A549 treated with AZD2906 at 1 μM for 4 hours (cell line): ENCODE measurements around the gene TCN1. TPM values are rescaled to one million over a fixed set of nuclear protein-coding genes. Genes with fewer than 3 reads are reported as not detected.

Source experiments
- total RNA-seq: library from RNA; stranded (reverse); fragments of 200-300 nt; extraction: Qiagen RNA extraction; gene quantifications from 5 replicates; pipeline ENCODE4 v1.2.3, GENCODE V29; 2022

Gene TCN1, protein sequence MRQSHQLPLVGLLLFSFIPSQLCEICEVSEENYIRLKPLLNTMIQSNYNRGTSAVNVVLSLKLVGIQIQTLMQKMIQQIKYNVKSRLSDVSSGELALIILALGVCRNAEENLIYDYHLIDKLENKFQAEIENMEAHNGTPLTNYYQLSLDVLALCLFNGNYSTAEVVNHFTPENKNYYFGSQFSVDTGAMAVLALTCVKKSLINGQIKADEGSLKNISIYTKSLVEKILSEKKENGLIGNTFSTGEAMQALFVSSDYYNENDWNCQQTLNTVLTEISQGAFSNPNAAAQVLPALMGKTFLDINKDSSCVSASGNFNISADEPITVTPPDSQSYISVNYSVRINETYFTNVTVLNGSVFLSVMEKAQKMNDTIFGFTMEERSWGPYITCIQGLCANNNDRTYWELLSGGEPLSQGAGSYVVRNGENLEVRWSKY
- total RNA-seq = 0.24 to 0.63 TPM (median 0.25 TPM) in 5 replicates

DNA sequence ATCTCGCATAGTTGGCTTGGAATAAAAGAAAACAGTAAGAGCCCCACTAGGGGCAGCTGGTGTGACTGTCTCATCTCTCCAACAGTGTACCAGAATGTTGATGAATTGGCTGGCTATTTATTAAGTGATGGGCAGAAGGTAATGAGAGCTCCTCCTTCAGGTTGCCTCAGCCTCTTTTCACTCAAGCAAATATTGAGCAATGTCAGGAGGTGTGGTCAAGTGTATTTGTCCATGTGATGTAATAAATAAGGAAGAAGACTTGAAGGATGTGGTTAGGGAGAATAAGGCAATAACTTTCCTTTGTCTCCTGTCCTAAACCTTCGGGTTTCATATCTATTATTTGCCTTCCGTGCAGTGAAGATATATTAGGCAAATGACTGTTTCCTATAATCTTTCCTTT, at the start of gene TCN1:
Gene TCN1, minus strand, starts transcription at position 91 of the 400 bp plus-strand sequence. Its CDS starts 17 bp downstream, at position 74.

GRCh38 chr11:59878575-59878974, 12.3 kb upstream of the TCN1 start, which contains the start of gene OOSP3:
Gene OOSP3, plus strand, starts transcription at chr11:59878782. Its CDS starts 27 bp downstream, at chr11:59878809.

DNA sequence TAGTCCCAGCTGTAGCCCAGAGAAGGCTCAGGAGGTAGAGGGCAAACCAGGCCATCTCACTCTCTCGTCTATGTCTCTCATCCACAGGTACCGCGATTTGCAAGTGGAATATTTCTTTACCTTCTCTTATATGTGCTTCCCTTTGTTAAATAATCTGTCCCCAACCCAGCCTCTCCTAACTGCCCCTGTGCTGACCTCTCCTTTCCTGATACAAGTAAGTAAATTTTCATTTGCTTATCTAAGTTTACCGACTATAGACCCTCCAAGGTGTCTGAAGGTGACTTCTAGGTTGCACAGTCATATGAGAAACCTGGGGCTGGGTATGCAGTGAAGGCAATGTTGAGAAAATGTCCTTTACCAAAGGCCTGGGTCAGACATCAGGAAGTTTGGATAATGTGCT, 20.9 kb downstream of the TCN1 start, which contains the start of gene CBLIF:
Gene CBLIF, minus strand, starts transcription at position 101 of the 400 bp plus-strand sequence. Its CDS starts 46 bp downstream, at position 55.

GRCh38 chr11:59810189-59810910, 55.9 kb downstream of the TCN1 start, which contains the start of gene MRPL16:
Gene MRPL16, minus strand, starts transcription at chr11:59810778. Its CDS starts 120 bp downstream, at chr11:59810658.

Other genes starting within 250 kb of the TCN1 start
- gene PATL1, start 197.4 kb downstream of the TCN1 start, total RNA-seq = 41.8 to 48.5 TPM (median 46.9 TPM) in 5 replicates
- not detected in 5 replicates for gene OR10V1, start 152.6 kb downstream of the TCN1 start, total RNA-seq
- gene STX3, start 111.1 kb downstream of the TCN1 start, total RNA-seq = 19.2 to 27.2 TPM (median 22.7 TPM) in 5 replicates
- gene MRPL16, start 55.7 kb downstream of the TCN1 start, total RNA-seq = 63.0 to 66.2 TPM (median 65.1 TPM) in 5 replicates
- not detected in 5 replicates for gene CBLIF, start 21.0 kb downstream of the TCN1 start, total RNA-seq
- 0.11 TPM in 1 of 5 replicates, not detected in the others for gene OOSP3, start 12.3 kb upstream of the TCN1 start, total RNA-seq
- not detected in 5 replicates for gene OOSP1, start 71.9 kb upstream of the TCN1 start, total RNA-seq
- gene OOSP4A, start 97.5 kb upstream of the TCN1 start, total RNA-seq = not detected in 5 replicates
- not detected in 5 replicates for gene OOSP4B, start 150.7 kb upstream of the TCN1 start, total RNA-seq
- not detected in 5 replicates for gene OOSP2, start 173.9 kb upstream of the TCN1 start, total RNA-seq
- gene MS4A3, start 190.2 kb upstream of the TCN1 start, total RNA-seq = not detected in 5 replicates
- not detected in 5 replicates for gene MS4A2, start 222.2 kb upstream of the TCN1 start, total RNA-seq